GM19193 (cell line): ENCODE data around the gene CORO2B.

Source experiments
- POLR2A ChIP-seq: IDR thresholded peaks from 4 replicates; pipeline ENCODE4 v1.6.1; 2011; ENCODE audit not compliant: insufficient read depth, insufficient read length; ENCODE audit errors: extremely low read depth

The CORO2B gene

GRCh38 chr15:68729789-68730411 lies 151.1 kb downstream of the CORO2B start:
- no peak for TF ChIP-seq POLR2A

GRCh38 chr15:68730471-68730919 lies 151.7 kb downstream of the CORO2B start:
- no peak for TF ChIP-seq POLR2A

- TF ChIP-seq POLR2A: no peak
These were observed 152.4 kb downstream of the CORO2B start for GRCh38 chr15:68730976-68731897.

GRCh38 chr15:68732451-68732850 lies 153.7 kb downstream of the CORO2B start:
- TF ChIP-seq POLR2A: no peak

GRCh38 chr15:68733666-68734065 lies 154.9 kb downstream of the CORO2B start:
- no peak for TF ChIP-seq POLR2A

- no peak for TF ChIP-seq POLR2A
These were observed 155.6 kb downstream of the CORO2B start for GRCh38 chr15:68734352-68734751.

- TF ChIP-seq POLR2A: no peak
These were observed 156.1 kb downstream of the CORO2B start for GRCh38 chr15:68734881-68735280.

GRCh38 chr15:68735610-68736009 lies 156.8 kb downstream of the CORO2B start:
- no peak for TF ChIP-seq POLR2A

GRCh38 chr15:68739390-68740080 lies 160.7 kb downstream of the CORO2B start:
- no peak for TF ChIP-seq POLR2A

GRCh38 chr15:68743256-68743655 lies 164.5 kb downstream of the CORO2B start:
- TF ChIP-seq POLR2A: no peak

GRCh38 chr15:68749365-68749764 lies 170.6 kb downstream of the CORO2B start:
- TF ChIP-seq POLR2A: no peak

- TF ChIP-seq POLR2A: no peak
These were observed 171.0 kb downstream of the CORO2B start for GRCh38 chr15:68749793-68750192.

GRCh38 chr15:68751622-68752021 lies 172.8 kb downstream of the CORO2B start:
- no peak for TF ChIP-seq POLR2A

GRCh38 chr15:68755731-68756130 lies 176.9 kb downstream of the CORO2B start:
- TF ChIP-seq POLR2A: no peak

GRCh38 chr15:68763063-68763462 lies 184.3 kb downstream of the CORO2B start:
- TF ChIP-seq POLR2A: no peak

GRCh38 chr15:68764090-68764489 lies 185.3 kb downstream of the CORO2B start:
- TF ChIP-seq POLR2A: no peak

GRCh38 chr15:68765602-68766368 lies 187.0 kb downstream of the CORO2B start:
- TF ChIP-seq POLR2A: no peak
